GM13976 (cell line): Measurements from ENCODE around the gene GPHN.

Experiments
- DNase-seq: peaks from one replicate; pipeline ENCODE4 v3.0.0; 2012; ENCODE audit warnings: low spot score
- CTCF ChIP-seq: IDR thresholded peaks from 2 replicates; pipeline ENCODE4 v1.5.1; 2012; ENCODE audit warnings: borderline replicate concordance, mild to moderate bottlenecking; ENCODE audit not compliant: insufficient read depth; ENCODE audit errors: extremely low read depth, missing control alignments, control extremely low read depth
- in situ Hi-C: fragments of 300-500 bp; cut with MboI; formaldehyde crosslinking; loops from one replicate; pipeline ENCODE4 v1.12.0; 2022; ENCODE audit warnings: low sequenced_read_pairs, mixed read lengths, inconsistent platforms; ENCODE audit not compliant: unreplicated experiment

The GPHN gene

GRCh38 chr14:66476964-66477363, 31.0 kb upstream of the GPHN start:
- in situ Hi-C loops: loop anchor here (25.0 kb wide), 1 partner anchor 660 kb away; no protein-coding TSS in a partner anchor
- no peak for DNase-seq
- TF ChIP-seq CTCF: no peak

- no peak for DNase-seq
- no peak for TF ChIP-seq CTCF
- in situ Hi-C loops: loop anchor here (25.0 kb wide), 1 partner anchor 660 kb away; no protein-coding TSS in a partner anchor
These were observed 30.4 kb upstream of the GPHN start for GRCh38 chr14:66477567-66477966.

- TF ChIP-seq CTCF: no peak
- in situ Hi-C loops: loop anchor here (25.0 kb wide), 1 partner anchor 654 kb away; no protein-coding TSS in a partner anchor
- no peak for DNase-seq
These were observed 25.1 kb upstream of the GPHN start for GRCh38 chr14:66482873-66483272.

DNA sequence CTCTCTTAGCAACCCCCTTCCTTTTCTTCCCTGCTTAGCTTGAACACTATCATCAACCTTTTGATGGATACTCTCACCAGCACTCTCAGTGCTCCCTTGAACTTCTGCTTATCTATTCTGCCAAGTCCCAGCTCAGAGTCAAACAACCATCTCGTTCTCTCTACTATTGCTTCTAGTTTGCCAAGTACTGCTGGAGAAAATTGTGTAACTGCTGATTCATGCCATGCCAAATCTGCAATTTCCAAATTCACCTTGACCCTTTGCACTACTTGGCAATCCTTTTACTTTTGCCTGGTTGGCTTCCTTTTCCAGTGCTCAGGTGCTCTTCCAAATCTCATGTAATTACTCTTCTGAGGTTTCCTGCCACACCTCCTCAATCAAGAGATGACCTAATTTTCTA, 24.6 kb upstream of the GPHN start:
- no peak for TF ChIP-seq CTCF
- DNase-seq: no peak

DNA sequence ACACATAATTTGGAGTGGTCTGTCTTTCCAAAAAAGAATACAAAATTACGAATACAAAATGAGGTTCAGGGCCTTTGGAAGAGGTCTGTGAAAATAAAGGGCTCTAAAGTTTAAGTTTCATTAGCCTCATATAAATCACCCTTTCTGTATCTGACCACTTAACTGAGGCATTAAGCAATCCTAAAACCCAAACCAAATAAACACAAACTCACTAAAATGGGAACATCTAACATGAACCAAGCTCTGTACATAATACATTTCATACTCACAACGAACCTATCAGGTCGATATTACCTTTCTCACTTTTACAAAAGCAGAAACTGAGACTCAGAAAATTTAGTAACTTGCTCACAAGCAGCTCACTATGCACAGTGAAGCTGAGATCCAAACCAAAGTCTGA, 22.9 kb upstream of the GPHN start:
- DNase-seq: no peak
- in situ Hi-C loops: loop anchor here (25.0 kb wide), 1 partner anchor 652 kb away; no protein-coding TSS in a partner anchor
- TF ChIP-seq CTCF: no peak

More for the DNA sequence above, 24.6 kb upstream of the GPHN start:
- in situ Hi-C loops: loop anchor here (25.0 kb wide), 1 partner anchor 654 kb away; no protein-coding TSS in a partner anchor

DNA sequence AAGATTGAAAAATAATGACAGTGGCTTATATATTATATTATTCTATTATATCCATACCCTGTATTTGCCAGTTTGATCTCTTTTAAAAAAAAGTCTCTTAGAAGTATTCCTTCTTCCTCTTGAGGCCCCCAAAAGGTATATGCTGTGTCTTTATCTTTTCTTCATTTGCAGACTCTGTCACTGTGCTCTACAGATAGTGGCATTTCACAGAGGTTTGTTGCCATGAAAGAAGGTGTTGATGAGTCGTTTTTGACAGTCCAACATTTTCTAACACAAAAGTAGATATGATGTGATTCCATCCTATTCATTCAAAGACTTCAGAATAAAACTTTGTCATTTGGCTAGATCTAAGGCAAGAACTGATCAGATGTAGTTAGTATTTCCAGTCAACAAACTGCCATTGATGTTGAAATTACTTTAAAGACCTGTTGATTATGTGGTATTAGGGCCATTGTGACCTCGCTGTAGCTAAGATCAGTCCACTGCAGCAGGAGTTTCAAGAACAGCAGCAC, 22.0 kb upstream of the GPHN start, which contains the start of gene CCDC196:
TSS of gene CCDC196 (plus strand) at position 462 of the 512 bp plus-strand sequence. CDS start 132 bp downstream, outside the sequence.
- in situ Hi-C loops: loop anchor here (25.0 kb wide), 1 partner anchor 651 kb away; no protein-coding TSS in a partner anchor
- TF ChIP-seq CTCF: no peak
- DNase-seq: no peak
